ENCODE measurements around the gene TXK. TPM values are rescaled to one million over a fixed set of nuclear protein-coding genes. Genes with fewer than 3 reads are reported as not detected.

The TXK gene
- total RNA-seq, 1 experiment from 2014 or later, result 0.39 TPM

DNA sequence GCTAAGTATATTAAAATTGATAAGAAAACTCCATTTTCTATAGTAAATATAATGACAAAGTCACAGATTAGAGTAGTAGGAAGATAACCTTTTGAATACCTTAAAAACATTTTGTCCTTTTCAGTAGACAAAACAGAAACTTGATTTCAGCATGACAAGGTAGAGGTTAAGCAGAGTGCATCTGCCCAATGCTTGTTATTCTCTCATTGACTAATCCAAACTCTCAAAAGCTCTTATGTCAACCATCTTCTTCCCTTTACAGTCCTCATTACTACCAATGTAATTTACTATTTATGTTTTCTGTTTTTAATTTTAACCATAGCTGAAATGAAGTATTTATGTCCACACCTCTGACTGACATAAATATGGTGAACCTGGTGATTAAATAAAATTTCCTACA is 106.4 kb downstream of the TXK start:
- Histone ChIP-seq H2BK120ac (ENCODE audit: low read depth, low read length, poor library complexity, severe bottlenecking) (no peak overlapping the region), H3K27ac (ENCODE audit: insufficient read length, low read depth, low read length) (no peak overlapping the region)

More for the DNA sequence above, 106.4 kb downstream of the TXK start:
- no peak overlapping the region for H4K5ac ChIP-seq (ENCODE audit: insufficient read length, low read depth, low read length)
- no peak overlapping the region for H3K9ac ChIP-seq (ENCODE audit: extremely low read depth, insufficient read length, low read length)
- no peaks in the 10 kb centered on the region for H3K23me2 ChIP-seq (ENCODE audit: insufficient read length, low read depth, low read length, poor library complexity, severe bottlenecking)
- TF ChIP-seq, protein P1, sequence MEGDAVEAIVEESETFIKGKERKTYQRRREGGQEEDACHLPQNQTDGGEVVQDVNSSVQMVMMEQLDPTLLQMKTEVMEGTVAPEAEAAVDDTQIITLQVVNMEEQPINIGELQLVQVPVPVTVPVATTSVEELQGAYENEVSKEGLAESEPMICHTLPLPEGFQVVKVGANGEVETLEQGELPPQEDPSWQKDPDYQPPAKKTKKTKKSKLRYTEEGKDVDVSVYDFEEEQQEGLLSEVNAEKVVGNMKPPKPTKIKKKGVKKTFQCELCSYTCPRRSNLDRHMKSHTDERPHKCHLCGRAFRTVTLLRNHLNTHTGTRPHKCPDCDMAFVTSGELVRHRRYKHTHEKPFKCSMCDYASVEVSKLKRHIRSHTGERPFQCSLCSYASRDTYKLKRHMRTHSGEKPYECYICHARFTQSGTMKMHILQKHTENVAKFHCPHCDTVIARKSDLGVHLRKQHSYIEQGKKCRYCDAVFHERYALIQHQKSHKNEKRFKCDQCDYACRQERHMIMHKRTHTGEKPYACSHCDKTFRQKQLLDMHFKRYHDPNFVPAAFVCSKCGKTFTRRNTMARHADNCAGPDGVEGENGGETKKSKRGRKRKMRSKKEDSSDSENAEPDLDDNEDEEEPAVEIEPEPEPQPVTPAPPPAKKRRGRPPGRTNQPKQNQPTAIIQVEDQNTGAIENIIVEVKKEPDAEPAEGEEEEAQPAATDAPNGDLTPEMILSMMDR (conservative IDR thresholded peaks at IDR 0.05), result no peak
- no peaks in the 10 kb centered on the region for H4K20me1 ChIP-seq (ENCODE audit: control insufficient read depth, insufficient read depth, insufficient read length)
- H3K4ac ChIP-seq (ENCODE audit: low read depth, low read length), result no peak overlapping the region
- no peak overlapping the region for H3T11ph ChIP-seq (ENCODE audit: low read length)
- H4K8ac ChIP-seq (replicated peaks; ENCODE audit: insufficient read length, low read depth, low read length), result no peak overlapping the region
- H3K27ac Mint-ChIP-seq, result peak overlapping the region in 2 of 3 experiments; percentile 91 to 97; a peak in 3 of 7 replicates
- no peaks in the 10 kb centered on the region for H3K27me3 Mint-ChIP-seq (ENCODE audit: low read depth)
- peaks cover 0 to 2% of the 10 kb centered on the region in 2 experiments; a peak in 2 of 5 replicates for H3K9me3 Mint-ChIP-seq
- no peak overlapping the region for H2BK12ac ChIP-seq (ENCODE audit: insufficient read length, low read depth, low read length)
- H3K79me1 ChIP-seq (ENCODE audit: insufficient read depth, low read depth, low read length, poor library complexity, severe bottlenecking), result no peaks in the 10 kb centered on the region
- peaks cover 33 to 46% of the 10 kb centered on the region in 2 experiments for H3K4me1 Mint-ChIP-seq
- no peak overlapping the region for H3K56ac ChIP-seq (ENCODE audit: insufficient read length, low read depth, low read length)
- H3K14ac ChIP-seq (ENCODE audit: insufficient read depth, low read length), result no peak overlapping the region
- H3K23ac ChIP-seq (ENCODE audit: insufficient read length, low read depth, low read length), result no peak overlapping the region
- H2BK5ac ChIP-seq (ENCODE audit: insufficient read length, low read length), result no peak overlapping the region
- no peak overlapping the region for H2BK20ac ChIP-seq (ENCODE audit: low read depth, low read length, poor library complexity, severe bottlenecking)
- H3K4me3 Mint-ChIP-seq, result no peak overlapping the region
- H3K18ac ChIP-seq (ENCODE audit: insufficient read length, low read depth, low read length), result no peak overlapping the region
- H3K27me3 ChIP-seq (ENCODE audit: insufficient read depth, low read length), result no peaks in the 10 kb centered on the region
- no peak overlapping the region for H3K4me2 ChIP-seq (ENCODE audit: insufficient read depth, insufficient read length, low read length)
- H2AFZ ChIP-seq (ENCODE audit: low read length), result no peak overlapping the region
- no peak overlapping the region for H2BK15ac ChIP-seq (ENCODE audit: low read depth, low read length)
- no peaks in the 10 kb centered on the region for H3K79me2 ChIP-seq (ENCODE audit: insufficient read depth, low read length)
- H3K4me1 ChIP-seq (ENCODE audit: insufficient read depth, low read length), result peaks cover 4% of the 10 kb centered on the region; the same call in 1 of the 2 replicates
- H3K36me3 Mint-ChIP-seq (ENCODE audit: insufficient read depth in 1 of 3, low read depth in 3 of 3), result peaks cover 12 to 28% (median 22%) of the 10 kb centered on the region in 3 experiments
- no peaks in the 10 kb centered on the region for H3K9me3 ChIP-seq (ENCODE audit: control insufficient read depth, low read depth, low read length)
- H2AK5ac ChIP-seq (ENCODE audit: insufficient read length, low read length), result no peak overlapping the region
- DNase-seq, result no peak
- no peak overlapping the region for H4K91ac ChIP-seq (ENCODE audit: insufficient read length, low read depth, low read length)

Data from H9 (cell line).